ENCODE data around the gene SGCB.
A peak's percentile ranks its signal among the peaks of the same experiment; 100 is the strongest.
"Not testable (repeated sequence)": the region's sequence is repeated elsewhere in the genome, so short reads cannot be mapped to it uniquely, and the experiment has no call there.

SGCB gene

DNA sequence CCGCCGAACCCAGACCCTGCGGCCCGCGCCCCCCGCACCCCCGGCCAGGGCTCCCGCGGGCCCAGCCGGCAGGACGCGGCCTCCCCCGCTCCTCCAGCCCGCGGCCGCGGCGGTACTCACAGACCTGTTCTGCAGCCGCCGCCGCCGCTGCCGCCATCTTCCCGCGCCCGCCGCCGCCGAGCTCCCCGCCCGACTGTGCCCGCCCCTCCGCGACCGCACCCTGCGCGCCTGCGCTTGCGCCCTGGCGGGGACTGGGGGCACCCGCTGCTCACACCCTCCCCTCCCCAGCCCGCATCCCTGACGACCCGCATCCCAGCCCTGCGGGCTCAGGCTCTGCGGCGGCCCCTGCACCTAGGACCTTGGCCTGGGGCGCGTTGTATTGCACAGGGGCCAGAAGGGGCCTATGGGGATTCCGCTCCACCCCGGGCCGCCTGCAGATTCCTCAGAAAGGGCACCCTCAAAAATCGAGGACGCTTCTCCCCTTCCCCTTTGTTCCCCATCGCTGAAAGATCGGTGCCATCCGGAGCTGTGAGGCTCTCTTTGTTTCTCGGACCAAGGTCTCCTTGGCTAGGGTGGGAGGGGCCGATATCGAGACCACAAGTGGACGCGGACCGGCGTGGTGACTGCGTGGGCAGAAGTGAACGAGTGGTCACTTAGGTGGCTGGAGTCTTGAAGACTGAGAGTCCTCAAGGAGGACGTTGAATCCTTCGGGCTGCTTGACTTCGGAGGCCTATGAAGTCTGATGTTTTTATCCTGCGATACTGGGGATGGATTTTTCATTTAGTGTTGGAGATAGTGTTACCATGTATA is at the start of gene SGCB:
SGCB (minus strand) TSS at position 197 of the 810 bp plus-strand sequence; CDS start at position 157, 40 bp downstream.
- TF ChIP-seq, protein P1, sequence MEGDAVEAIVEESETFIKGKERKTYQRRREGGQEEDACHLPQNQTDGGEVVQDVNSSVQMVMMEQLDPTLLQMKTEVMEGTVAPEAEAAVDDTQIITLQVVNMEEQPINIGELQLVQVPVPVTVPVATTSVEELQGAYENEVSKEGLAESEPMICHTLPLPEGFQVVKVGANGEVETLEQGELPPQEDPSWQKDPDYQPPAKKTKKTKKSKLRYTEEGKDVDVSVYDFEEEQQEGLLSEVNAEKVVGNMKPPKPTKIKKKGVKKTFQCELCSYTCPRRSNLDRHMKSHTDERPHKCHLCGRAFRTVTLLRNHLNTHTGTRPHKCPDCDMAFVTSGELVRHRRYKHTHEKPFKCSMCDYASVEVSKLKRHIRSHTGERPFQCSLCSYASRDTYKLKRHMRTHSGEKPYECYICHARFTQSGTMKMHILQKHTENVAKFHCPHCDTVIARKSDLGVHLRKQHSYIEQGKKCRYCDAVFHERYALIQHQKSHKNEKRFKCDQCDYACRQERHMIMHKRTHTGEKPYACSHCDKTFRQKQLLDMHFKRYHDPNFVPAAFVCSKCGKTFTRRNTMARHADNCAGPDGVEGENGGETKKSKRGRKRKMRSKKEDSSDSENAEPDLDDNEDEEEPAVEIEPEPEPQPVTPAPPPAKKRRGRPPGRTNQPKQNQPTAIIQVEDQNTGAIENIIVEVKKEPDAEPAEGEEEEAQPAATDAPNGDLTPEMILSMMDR (IDR thresholded peaks at IDR 0.05; ENCODE audit: low read depth, low read length, missing control alignments): no peak
- peak within 1 kb of the TSS; percentile 84 for H3K4me3 ChIP-seq (ENCODE audit: low read depth, low read length)
- DNase-seq (ENCODE audit: low read depth): no peak

DNA sequence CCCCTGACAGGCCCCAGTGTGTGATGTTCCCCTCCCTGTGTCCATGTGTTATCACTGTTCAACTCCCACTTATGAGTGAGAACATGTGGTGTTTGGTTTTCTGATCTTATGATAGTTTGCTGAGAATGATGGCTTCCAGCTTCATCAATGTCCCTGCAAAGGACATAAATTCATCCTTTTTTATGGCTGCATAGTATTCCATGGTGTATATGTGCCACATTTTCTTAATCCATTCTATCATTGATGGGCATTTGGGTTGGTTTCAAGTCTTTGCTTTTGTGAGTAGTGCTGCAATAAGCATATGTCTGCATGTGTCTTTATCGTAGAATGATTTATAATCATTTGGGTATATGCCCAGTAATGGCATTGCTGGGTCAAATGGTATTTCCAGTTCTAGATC is 48.3 kb upstream of the SGCB start:
- not testable (repeated sequence) for H3K4me3 ChIP-seq (ENCODE audit: low read depth, low read length); DNase-seq (ENCODE audit: low read depth)

DNA sequence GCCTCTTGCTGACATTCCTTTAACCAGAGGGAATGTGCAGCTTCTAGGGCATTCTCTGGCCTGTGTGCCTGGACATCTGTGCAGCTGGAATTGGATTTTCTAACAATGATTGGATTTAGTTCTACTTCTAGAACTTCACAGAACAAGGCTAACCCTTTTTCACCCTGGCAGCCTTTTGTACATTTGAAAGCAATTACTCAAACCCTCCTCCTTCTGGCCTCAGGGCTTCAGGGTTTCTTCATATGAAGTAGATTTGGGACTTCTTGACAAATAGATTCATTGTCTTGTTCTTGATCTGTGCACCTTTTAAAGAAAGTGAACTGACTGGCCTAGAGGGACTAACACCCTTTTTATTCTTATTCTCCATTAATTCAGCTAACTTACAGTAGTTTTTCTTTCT is 43.1 kb upstream of the SGCB start:
- DNase-seq (ENCODE audit: low read depth): no peak
- TF ChIP-seq, protein P1 (IDR thresholded peaks at IDR 0.05; ENCODE audit: low read depth, low read length, missing control alignments): no peak
- no peak overlapping the region for H3K4me3 ChIP-seq (ENCODE audit: low read depth, low read length)

DNA sequence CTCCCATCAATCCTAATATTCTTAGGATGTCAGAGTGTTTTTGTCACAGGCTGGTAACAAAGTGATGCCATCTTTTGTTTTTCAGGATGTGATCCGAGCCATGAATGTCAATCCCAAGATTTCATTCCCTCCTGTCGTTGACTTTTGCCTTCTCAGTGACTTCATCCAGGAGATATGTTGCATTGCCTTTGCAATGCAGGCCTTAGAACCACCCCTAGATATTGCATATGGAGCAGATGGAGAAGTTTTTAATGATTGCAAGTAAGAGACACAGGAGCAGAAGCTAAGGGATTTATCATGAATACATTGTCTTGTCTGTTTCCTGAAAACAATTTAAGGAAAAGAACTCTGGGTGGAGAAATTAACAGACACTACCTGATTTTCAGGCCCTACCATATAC is 41.6 kb upstream of the SGCB start:
- H3K4me3 ChIP-seq (ENCODE audit: low read depth, low read length): no peak overlapping the region
- DNase-seq (ENCODE audit: low read depth): no peak
- TF ChIP-seq, protein P1 (IDR thresholded peaks at IDR 0.05; ENCODE audit: low read depth, low read length, missing control alignments): no peak

DNA sequence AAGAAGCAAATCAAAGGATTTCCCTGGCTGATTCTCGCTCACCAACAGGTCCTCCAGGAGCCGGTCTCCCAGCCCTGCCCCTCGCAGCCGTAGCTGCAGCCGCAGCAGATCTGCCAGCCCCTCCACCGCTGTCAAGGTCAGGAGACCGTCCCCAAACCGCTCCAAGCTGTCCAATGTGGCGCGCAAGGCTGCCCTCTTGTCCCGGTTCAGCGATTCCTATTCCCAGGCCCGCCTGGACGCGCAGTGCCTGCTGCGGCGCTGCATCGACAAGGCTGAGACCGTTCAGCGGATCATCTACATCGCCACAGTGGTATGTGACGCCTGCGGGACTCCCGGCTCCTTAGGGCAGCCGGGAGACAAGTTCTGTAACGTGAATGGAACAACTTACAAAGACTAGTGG is 38.6 kb upstream of the SGCB start:
- TF ChIP-seq, protein P1 (IDR thresholded peaks at IDR 0.05; ENCODE audit: low read depth, low read length, missing control alignments): no peak
- H3K4me3 ChIP-seq (ENCODE audit: low read depth, low read length): no peak overlapping the region
- no peak for DNase-seq (ENCODE audit: low read depth)

DNA sequence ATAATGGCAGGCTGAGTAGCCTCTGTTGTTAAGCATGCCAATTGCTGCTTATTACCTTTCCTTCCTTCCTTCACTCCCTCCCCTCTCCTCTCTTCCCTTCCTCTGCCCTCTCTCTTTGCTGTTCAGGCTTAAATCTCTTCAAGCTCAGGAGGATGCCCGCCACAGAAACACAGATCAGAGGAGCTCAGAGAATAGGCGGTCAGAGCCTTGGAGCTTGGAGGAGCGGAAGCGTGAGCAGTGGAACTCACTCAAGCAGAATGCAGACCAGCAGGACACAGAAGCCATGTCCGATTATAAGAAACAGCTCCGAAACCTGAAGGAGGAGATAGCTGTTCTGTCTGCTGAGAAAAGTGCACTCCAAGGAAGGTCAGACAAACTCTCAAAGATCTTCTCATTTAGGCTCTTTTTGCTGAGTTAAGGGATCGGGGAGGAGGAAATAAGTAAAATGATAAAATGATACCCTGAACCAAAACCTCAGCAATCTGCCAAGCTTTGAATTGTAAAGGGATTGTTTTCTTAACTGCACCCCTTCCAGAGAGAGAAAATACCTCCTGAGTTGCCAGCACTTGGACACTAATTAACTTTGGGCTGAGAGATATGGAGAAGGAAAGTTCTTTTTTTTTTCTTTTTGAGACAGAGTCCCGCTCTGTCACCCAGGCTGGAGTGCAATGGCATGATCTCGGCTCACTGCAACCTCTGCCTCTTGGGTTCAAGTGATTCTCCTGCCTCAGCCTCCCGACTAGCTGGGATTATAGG is 33.9 kb upstream of the SGCB start:
- DNase-seq (ENCODE audit: low read depth): no peak
- TF ChIP-seq, protein P1 (IDR thresholded peaks at IDR 0.05; ENCODE audit: low read depth, low read length, missing control alignments): no peak

DNA sequence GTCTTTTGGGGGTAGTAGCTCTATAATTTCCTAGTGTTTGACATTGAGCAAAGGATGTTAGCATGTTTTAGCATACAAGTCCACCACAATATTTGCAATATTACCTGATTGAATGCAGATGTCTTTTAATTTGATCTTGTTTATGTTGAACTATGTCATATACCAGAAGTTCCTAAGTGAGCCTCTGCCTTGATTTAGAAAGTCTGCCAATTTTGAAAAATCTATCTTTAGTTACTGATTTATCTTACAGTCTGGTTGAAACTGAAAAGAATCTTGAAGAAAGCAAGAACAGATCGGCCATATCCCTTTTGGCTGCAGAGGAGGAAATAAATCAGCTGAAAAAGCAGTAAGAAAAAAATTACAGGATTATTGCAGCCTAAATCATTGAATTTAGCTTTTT is 31.5 kb upstream of the SGCB start:
- TF ChIP-seq, protein P1 (IDR thresholded peaks at IDR 0.05; ENCODE audit: low read depth, low read length, missing control alignments): no peak
- no peak overlapping the region for H3K4me3 ChIP-seq (ENCODE audit: low read depth, low read length)
- DNase-seq (ENCODE audit: low read depth): no peak

More for the DNA sequence above, 33.9 kb upstream of the SGCB start:
- no peak overlapping the region for H3K4me3 ChIP-seq (ENCODE audit: low read depth, low read length)
